Measurements from ENCODE around the gene LRP1B. TPM values are rescaled to one million over a fixed set of nuclear protein-coding genes. Genes with fewer than 3 reads are reported as not detected.

Gene LRP1B
- polyA plus RNA-seq, 2 of the 4 experiments (the other 2 are of a cell fraction), result 0.03 TPM; not detected in 1

DNA sequence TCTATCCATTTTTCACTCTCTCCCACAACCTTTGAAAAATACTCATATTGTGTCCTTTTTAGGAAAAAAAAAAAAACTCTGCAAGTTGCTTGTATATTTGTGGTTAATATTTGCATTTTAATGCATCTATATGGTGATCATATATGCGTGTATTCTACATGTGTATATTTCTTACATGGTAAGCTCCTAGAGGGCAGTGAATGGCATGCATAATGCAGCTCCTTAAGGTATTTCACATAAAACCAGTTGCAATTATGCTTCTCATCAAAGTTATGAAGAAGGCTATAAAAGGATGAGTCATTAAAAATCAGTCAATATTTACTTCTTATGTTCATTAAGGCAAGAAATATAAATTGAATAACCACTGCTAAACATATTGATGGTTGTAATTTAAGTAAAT is 100.8 kb downstream of the LRP1B start:
- DNase-seq (ENCODE audit: low read depth in 1 of 2, low spot score in 1 of 2), result no peak
- no peak overlapping the region for H3K27ac ChIP-seq
- 51% methylated on average over 1 of the region's 1 CpG for WGBS (ENCODE audit: missing lambda C conversion rate)
- H3K4me3 ChIP-seq, result no peak overlapping the region
- ChIA-PET POLR2A (no interaction called here), CTCF (interaction anchor here (0.7 kb wide), 1 partner anchor 610 kb away, joined by 3 read pairs; no protein-coding TSS in a partner anchor)
- TF ChIP-seq, protein P1, sequence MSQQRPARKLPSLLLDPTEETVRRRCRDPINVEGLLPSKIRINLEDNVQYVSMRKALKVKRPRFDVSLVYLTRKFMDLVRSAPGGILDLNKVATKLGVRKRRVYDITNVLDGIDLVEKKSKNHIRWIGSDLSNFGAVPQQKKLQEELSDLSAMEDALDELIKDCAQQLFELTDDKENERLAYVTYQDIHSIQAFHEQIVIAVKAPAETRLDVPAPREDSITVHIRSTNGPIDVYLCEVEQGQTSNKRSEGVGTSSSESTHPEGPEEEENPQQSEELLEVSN (IDR thresholded peaks at IDR 0.05; ENCODE audit: borderline replicate concordance, low read depth), result no peak
- TF ChIP-seq, protein P2, sequence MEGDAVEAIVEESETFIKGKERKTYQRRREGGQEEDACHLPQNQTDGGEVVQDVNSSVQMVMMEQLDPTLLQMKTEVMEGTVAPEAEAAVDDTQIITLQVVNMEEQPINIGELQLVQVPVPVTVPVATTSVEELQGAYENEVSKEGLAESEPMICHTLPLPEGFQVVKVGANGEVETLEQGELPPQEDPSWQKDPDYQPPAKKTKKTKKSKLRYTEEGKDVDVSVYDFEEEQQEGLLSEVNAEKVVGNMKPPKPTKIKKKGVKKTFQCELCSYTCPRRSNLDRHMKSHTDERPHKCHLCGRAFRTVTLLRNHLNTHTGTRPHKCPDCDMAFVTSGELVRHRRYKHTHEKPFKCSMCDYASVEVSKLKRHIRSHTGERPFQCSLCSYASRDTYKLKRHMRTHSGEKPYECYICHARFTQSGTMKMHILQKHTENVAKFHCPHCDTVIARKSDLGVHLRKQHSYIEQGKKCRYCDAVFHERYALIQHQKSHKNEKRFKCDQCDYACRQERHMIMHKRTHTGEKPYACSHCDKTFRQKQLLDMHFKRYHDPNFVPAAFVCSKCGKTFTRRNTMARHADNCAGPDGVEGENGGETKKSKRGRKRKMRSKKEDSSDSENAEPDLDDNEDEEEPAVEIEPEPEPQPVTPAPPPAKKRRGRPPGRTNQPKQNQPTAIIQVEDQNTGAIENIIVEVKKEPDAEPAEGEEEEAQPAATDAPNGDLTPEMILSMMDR (IDR thresholded peaks at IDR 0.05), result no peak
- TF ChIP-seq, protein P3, sequence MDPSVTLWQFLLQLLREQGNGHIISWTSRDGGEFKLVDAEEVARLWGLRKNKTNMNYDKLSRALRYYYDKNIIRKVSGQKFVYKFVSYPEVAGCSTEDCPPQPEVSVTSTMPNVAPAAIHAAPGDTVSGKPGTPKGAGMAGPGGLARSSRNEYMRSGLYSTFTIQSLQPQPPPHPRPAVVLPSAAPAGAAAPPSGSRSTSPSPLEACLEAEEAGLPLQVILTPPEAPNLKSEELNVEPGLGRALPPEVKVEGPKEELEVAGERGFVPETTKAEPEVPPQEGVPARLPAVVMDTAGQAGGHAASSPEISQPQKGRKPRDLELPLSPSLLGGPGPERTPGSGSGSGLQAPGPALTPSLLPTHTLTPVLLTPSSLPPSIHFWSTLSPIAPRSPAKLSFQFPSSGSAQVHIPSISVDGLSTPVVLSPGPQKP (IDR thresholded peaks at IDR 0.05; ENCODE audit: low read depth, low read length), result no peak
- FAIRE-seq, result no peak
- no peak overlapping the region for H3K4me2 ChIP-seq
- H3K9me3 ChIP-seq, result no peaks in the 10 kb centered on the region
- no peak for ATAC-seq
- H3K4me1 ChIP-seq, result no peaks in the 10 kb centered on the region

DNA sequence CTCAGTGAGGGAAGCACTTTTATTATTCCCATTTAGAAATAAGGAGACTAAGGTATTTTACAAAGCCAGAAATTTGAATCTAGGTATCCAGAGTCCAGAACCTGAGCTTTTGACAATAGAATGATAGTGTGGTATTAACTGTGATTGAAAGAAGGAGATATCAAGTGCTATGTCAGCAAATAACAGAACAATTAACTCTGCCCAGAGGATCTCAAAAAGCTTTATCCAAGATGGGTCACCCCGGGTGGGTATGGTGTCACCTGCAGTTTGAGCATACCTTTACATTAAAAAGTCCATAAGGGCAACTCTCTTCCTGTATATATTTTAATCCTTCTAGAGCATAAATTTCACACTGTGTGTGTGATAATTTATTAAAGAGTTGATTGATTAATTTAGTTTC is 105.4 kb downstream of the LRP1B start:
- no peaks in the 10 kb centered on the region for H3K9me3 ChIP-seq
- ATAC-seq (no peak), DNase-seq (ENCODE audit: low read depth in 1 of 2, low spot score in 1 of 2) (no peak), FAIRE-seq (no peak)
- 13% methylated on average over 1 of the region's 1 CpG for WGBS (ENCODE audit: missing lambda C conversion rate)
- ChIA-PET CTCF (no interaction called here), POLR2A (no interaction called here)
- H3K27ac ChIP-seq, result no peak overlapping the region
- H3K4me1 ChIP-seq, result no peaks in the 10 kb centered on the region
- TF ChIP-seq FOSB (CRISPR knock-in tag; IDR thresholded peaks at IDR 0.05), result no peak
- TF ChIP-seq MAFK (IDR thresholded peaks at IDR 0.05; ENCODE audit: partially characterized antibody), result peak; percentile 69
- H3K4me3 ChIP-seq, result no peak overlapping the region
- no peak overlapping the region for H3K4me2 ChIP-seq

DNA sequence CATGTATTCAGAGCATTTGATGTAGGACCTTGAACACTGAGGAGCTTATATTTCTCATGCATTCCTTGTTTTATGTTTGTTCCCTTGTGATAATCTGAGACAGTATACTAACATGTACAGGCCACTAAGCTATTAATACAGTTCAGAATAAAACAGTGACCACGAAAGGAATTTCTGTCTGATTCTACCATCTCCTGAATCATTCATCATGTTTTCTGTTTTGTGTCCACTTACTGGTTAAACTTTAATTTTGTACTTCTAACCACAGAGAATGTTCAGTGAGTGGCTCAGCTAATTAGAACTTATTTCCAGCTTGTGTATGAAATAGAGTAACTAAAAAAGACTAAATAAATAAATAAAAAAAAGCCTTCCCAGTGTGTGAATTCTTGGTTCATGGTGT is 110.4 kb downstream of the LRP1B start:
- WGBS (ENCODE audit: missing lambda C conversion rate), result 9% methylated on average over 1 of the region's 1 CpG
- POLR2A ChIA-PET, result no interaction called here
- H3K27ac ChIP-seq, result no peak overlapping the region
- no peaks in the 10 kb centered on the region for H3K4me1 ChIP-seq
- no peak for ATAC-seq
- H3K4me3 ChIP-seq, result no peak overlapping the region
- FAIRE-seq, result no peak
- TF ChIP-seq, protein P1 (IDR thresholded peaks at IDR 0.05; ENCODE audit: borderline replicate concordance, low read depth), result no peak
- TF ChIP-seq TFCP2L1 (CRISPR knock-in tag; IDR thresholded peaks at IDR 0.05) (no peak), KDM1A (IDR thresholded peaks at IDR 0.05; ENCODE audit: low read depth) (no peak), MAZ (IDR thresholded peaks at IDR 0.05; ENCODE audit: borderline replicate concordance, low read depth, low read length) (no peak), BHLHE40 (IDR thresholded peaks at IDR 0.05; ENCODE audit: low read depth, low read length) (no peak), FOXS1 (CRISPR knock-in tag; IDR thresholded peaks at IDR 0.05) (no peak), HEYL (CRISPR knock-in tag; IDR thresholded peaks at IDR 0.05) (no peak), JUNB (IDR thresholded peaks at IDR 0.05) (no peak), MYC (IDR thresholded peaks at IDR 0.05; ENCODE audit: borderline replicate concordance, low read length) (no peak), KDM5A (IDR thresholded peaks at IDR 0.05) (no peak), NPAS2 (CRISPR knock-in tag; IDR thresholded peaks at IDR 0.05; ENCODE audit: borderline replicate concordance) (no peak)
- TF ChIP-seq, protein P4, sequence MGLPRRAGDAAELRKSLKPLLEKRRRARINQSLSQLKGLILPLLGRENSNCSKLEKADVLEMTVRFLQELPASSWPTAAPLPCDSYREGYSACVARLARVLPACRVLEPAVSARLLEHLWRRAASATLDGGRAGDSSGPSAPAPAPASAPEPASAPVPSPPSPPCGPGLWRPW (IDR thresholded peaks at IDR 0.05), result no peak
- TF ChIP-seq, protein P5, sequence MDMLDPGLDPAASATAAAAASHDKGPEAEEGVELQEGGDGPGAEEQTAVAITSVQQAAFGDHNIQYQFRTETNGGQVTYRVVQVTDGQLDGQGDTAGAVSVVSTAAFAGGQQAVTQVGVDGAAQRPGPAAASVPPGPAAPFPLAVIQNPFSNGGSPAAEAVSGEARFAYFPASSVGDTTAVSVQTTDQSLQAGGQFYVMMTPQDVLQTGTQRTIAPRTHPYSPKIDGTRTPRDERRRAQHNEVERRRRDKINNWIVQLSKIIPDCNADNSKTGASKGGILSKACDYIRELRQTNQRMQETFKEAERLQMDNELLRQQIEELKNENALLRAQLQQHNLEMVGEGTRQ (IDR thresholded peaks at IDR 0.05), result no peak
- TF ChIP-seq, protein P6, sequence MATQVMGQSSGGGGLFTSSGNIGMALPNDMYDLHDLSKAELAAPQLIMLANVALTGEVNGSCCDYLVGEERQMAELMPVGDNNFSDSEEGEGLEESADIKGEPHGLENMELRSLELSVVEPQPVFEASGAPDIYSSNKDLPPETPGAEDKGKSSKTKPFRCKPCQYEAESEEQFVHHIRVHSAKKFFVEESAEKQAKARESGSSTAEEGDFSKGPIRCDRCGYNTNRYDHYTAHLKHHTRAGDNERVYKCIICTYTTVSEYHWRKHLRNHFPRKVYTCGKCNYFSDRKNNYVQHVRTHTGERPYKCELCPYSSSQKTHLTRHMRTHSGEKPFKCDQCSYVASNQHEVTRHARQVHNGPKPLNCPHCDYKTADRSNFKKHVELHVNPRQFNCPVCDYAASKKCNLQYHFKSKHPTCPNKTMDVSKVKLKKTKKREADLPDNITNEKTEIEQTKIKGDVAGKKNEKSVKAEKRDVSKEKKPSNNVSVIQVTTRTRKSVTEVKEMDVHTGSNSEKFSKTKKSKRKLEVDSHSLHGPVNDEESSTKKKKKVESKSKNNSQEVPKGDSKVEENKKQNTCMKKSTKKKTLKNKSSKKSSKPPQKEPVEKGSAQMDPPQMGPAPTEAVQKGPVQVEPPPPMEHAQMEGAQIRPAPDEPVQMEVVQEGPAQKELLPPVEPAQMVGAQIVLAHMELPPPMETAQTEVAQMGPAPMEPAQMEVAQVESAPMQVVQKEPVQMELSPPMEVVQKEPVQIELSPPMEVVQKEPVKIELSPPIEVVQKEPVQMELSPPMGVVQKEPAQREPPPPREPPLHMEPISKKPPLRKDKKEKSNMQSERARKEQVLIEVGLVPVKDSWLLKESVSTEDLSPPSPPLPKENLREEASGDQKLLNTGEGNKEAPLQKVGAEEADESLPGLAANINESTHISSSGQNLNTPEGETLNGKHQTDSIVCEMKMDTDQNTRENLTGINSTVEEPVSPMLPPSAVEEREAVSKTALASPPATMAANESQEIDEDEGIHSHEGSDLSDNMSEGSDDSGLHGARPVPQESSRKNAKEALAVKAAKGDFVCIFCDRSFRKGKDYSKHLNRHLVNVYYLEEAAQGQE (IDR thresholded peaks at IDR 0.05), result no peak
- TF ChIP-seq, protein P2 (IDR thresholded peaks at IDR 0.05), result no peak
- TF ChIP-seq, protein P7, sequence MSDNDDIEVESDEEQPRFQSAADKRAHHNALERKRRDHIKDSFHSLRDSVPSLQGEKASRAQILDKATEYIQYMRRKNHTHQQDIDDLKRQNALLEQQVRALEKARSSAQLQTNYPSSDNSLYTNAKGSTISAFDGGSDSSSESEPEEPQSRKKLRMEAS (IDR thresholded peaks at IDR 0.05), result no peak
- no peaks in the 10 kb centered on the region for H3K9me3 ChIP-seq
- no peak for DNase-seq (ENCODE audit: low read depth in 1 of 2, low spot score in 1 of 2)
- CTCF ChIA-PET, result no interaction called here
- H3K4me2 ChIP-seq, result no peak overlapping the region

All from A549 (cell line).